Duodenal mucosa (tissue), 2 donors: ENCODE results near the gene MYO3B.

ENCODE experiments used
- H3K27ac ChIP-seq: one replicate; pipeline ENCODE4 v1.7.0; 2013; ENCODE audit warnings: low read depth, low read length
- H3K27me3 ChIP-seq, 2 donors: one replicate each; pipeline ENCODE4 v1.7.0; 2013; ENCODE audit warnings: low read length in 2 of 2, control low read depth in 1 of 2; ENCODE audit not compliant: insufficient read depth in 2 of 2, control insufficient read depth in 1 of 2
- H3K36me3 ChIP-seq, 2 donors: one replicate each; pipeline ENCODE4 v1.7.0; 2013; ENCODE audit warnings: low read length in 2 of 2, control low read depth in 1 of 2; ENCODE audit not compliant: insufficient read depth in 2 of 2, control insufficient read depth in 1 of 2
- H3K4me1 ChIP-seq, 2 donors: one replicate each; pipeline ENCODE4 v1.7.0; 2013; ENCODE audit warnings: low read length in 2 of 2, control low read depth in 1 of 2; ENCODE audit not compliant: insufficient read depth in 2 of 2, control insufficient read depth in 1 of 2
- H3K4me3 ChIP-seq, 2 donors: one replicate each; pipeline ENCODE4 v1.7.0; 2013; ENCODE audit warnings: low read length in 2 of 2, low read depth in 1 of 2
- H3K9ac ChIP-seq, 2 donors: one replicate each; pipeline ENCODE4 v1.7.0; 2013; ENCODE audit warnings: low read length in 2 of 2, low read depth in 1 of 2
- H3K9me3 ChIP-seq, 2 donors: one replicate each; pipeline ENCODE4 v1.7.0; 2013; ENCODE audit warnings: low read length in 2 of 2, control low read depth in 1 of 2; ENCODE audit not compliant: control insufficient read depth in 1 of 2

MYO3B gene

DNA sequence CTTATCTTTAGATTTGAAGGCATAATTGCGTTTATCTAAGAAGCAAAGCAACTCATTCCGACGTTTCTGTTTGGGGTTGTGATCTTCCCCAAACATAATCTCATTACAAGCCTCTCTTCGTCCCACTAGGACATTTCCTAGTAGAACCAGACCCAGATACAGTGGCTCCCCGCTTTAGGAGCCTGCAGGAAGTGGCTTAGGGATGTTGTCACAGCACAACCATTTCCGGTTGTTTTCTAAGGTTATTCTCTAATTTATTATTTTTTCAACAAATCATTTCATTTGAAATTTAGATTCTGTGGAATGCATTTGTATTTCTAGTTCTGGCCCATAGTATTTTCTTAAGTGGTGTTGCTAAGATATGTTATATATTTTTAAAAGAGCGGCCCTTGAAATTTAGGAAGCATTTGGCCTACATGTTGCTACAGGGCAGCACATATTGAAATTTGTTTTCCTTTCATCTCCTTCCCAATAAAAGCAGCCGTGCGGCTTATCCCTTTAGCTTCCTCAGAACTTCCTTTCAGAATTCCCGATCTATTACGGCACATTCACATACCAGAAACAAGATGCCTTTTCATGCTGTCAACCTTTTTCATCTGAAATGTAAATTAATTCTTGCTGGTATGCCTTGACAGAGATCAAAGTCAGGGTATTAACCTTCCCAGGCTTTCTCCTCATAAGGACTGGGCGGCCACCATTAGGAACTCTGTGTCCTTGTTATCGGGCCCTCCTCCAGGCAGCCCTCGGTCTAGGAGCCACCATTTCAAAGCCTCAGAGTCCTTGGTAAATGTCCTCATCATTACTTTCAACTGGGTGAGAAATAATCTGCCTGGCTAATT, 326.2 kb downstream of the MYO3B start:
- H3K4me1 ChIP-seq = peaks cover 0 to 8% of the 10 kb centered on the region in 2 donors
- H3K27ac ChIP-seq = no peak overlapping the region
- no peaks in the 10 kb centered on the region for H3K36me3 ChIP-seq
- no peaks in the 10 kb centered on the region for H3K27me3 ChIP-seq
- H3K9ac ChIP-seq = no peak overlapping the region
- H3K9me3 ChIP-seq = no peaks in the 10 kb centered on the region
- H3K4me3 ChIP-seq = no peak overlapping the region

DNA sequence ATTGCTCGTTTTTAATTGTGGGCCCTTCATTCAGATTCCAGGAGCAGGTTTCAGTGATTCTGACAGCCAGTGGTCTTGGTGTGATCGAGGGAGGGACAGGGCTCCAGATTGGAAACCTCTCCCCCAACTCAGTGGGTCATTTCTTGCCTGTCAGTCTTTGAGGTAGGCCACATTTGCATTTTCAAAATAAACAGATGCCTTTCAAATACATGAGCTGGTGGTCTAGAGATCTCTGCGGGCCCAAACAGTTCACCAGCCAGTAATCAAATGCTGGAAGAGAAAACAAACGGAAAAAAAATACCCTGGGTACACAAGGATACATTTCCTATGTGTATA, 326.8 kb downstream of the MYO3B start:
- Histone ChIP-seq H3K9ac (no peak overlapping the region), H3K36me3 (no peaks in the 10 kb centered on the region), H3K4me1 (peaks cover 0 to 8% of the 10 kb centered on the region in 2 donors), H3K27me3 (no peaks in the 10 kb centered on the region), H3K4me3 (no peak overlapping the region), H3K9me3 (no peaks in the 10 kb centered on the region), H3K27ac (no peak overlapping the region)

DNA sequence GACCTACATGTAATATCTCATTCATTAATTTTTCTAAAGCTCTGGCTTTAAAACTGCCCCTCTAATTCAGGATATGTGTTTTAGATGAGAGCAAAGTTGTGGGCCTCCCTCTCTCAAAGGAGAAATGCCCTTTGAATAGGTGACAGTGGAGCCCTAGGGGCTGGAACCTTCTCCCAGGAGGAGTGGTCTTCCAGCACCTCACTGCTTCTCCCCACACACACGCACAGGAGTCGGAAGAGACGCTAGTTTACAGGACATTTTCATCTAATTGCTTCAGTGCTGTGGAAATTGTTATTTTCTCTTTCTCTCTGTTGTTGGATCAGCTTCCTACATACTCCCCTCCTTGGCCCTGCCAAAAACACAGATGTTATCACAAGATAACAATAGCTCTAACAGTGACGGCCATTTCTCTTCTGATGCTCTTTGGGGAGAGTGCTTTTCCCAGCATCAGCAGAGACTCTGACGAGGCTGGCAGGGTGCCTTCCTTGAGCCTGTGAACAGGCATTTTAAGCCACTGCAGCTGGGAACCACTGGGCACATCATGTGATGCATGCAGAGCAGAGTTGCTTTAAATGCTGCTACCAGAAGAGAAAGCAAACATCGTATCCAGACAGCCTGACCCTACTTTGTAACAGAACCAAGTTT, 327.8 kb downstream of the MYO3B start:
- no peak overlapping the region for H3K27ac ChIP-seq
- no peaks in the 10 kb centered on the region for H3K36me3 ChIP-seq
- H3K4me1 ChIP-seq = peaks cover 0 to 8% of the 10 kb centered on the region in 2 donors
- H3K9me3 ChIP-seq = no peaks in the 10 kb centered on the region
- H3K4me3 ChIP-seq = no peak overlapping the region
- no peak overlapping the region for H3K9ac ChIP-seq
- H3K27me3 ChIP-seq = no peaks in the 10 kb centered on the region

DNA sequence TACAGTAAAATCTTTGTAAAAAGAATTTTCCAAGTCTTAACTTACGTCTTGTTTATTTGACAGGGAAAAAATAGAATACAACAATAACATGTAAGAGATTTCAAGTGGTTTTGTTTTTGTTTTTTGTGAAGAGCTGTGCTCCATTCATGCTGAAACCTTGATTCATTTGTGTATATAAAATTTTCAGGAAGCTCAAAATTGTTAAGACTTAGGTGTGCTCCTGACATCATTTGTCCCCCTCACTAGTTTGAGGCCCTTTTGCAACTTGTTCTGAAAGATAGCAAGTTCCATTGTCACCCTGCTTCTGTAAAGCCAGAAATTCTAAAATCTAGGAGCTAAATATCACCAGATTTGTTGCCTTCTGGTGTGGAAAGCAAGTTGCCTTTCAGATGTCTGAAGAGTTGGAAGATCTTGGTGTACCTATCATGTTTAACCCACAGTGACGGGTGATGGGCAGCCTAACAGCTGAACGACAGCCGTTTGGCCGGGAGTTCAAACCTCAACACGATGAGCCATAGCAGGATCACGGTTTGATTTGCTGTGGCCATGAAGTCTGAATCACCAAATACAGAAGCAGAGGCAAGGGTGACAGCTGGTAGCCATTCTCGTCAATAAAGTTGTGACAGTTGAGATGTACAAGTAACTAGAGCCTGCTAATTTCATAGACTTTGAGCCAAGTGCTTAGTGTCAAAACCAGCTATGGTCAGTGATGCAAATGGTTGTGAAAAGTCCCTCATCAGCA, 331.7 kb downstream of the MYO3B start:
- H3K27ac ChIP-seq = no peak overlapping the region
- H3K4me1 ChIP-seq = peaks cover 0 to 8% of the 10 kb centered on the region in 2 donors
- H3K4me3 ChIP-seq = no peak overlapping the region
- H3K9ac ChIP-seq = no peak overlapping the region
- H3K36me3 ChIP-seq = no peaks in the 10 kb centered on the region
- no peaks in the 10 kb centered on the region for H3K27me3 ChIP-seq
- H3K9me3 ChIP-seq = no peaks in the 10 kb centered on the region

DNA sequence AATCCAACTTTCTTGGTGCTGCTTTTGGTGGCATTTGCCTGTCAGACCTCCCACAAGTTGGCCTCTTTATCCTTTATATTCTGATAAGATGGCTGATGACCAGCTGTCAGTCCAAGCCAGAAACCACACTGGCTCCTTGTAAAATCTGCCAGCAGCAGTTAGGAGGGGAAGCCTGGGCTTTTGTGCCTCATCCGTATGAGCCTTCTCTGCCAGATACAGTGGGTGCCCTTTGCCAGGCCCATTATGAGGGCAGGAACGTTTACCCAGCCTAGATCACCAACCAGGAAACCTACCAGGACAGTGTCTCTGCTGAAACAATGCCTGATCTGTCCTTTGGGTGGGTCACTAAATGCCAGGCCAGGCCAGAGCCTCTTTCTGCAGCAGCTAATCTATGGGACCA, 334.3 kb downstream of the MYO3B start:
- Histone ChIP-seq H3K9me3 (no peaks in the 10 kb centered on the region), H3K9ac (no peak overlapping the region), H3K27ac (no peak overlapping the region), H3K27me3 (no peaks in the 10 kb centered on the region), H3K36me3 (no peaks in the 10 kb centered on the region), H3K4me3 (no peak overlapping the region), H3K4me1 (no peaks in the 10 kb centered on the region)

DNA sequence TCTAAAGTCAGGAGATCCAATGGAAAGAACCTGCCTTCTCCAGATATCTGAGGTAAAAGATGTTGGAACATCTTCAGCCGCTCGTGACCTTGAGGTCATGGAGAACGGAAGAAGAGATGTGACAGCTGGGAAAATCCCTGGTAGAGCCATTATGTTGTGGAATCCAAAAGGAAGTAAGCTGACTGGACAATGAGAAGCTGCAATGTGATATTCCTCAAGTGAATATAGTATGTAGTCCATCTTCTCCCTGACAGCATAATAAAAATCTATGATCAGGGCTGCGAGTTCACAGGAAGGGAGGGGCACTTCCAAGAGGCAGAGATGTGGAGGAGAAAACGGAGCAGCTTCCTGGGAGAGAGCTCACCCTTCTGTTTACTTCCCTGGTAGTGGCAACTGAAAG, 336.2 kb downstream of the MYO3B start:
- no peaks in the 10 kb centered on the region for H3K9me3 ChIP-seq
- no peaks in the 10 kb centered on the region for H3K27me3 ChIP-seq
- no peaks in the 10 kb centered on the region for H3K36me3 ChIP-seq
- H3K4me3 ChIP-seq = no peak overlapping the region
- no peaks in the 10 kb centered on the region for H3K4me1 ChIP-seq
- no peak overlapping the region for H3K27ac ChIP-seq
- no peak overlapping the region for H3K9ac ChIP-seq

DNA sequence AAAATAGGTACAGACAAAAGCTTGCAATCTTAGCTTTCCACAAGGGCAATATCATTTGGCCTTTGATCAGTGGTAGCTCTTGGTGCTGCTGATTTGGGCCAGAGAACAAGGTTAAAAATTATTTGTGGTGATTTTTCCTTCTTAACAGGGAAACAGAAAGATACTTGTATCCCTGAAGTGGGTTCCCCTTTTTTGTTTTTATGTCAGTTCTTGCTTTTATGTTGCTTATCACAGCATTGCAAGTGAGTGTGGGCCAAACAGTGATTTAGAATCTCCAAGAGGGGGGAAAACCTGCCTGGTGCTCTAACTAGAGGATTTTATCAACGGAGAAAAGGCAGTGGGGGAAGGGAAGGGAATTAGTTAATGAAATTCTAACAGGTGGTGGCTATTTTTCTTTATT, 339.6 kb downstream of the MYO3B start:
- H3K27me3 ChIP-seq = no peaks in the 10 kb centered on the region

DNA sequence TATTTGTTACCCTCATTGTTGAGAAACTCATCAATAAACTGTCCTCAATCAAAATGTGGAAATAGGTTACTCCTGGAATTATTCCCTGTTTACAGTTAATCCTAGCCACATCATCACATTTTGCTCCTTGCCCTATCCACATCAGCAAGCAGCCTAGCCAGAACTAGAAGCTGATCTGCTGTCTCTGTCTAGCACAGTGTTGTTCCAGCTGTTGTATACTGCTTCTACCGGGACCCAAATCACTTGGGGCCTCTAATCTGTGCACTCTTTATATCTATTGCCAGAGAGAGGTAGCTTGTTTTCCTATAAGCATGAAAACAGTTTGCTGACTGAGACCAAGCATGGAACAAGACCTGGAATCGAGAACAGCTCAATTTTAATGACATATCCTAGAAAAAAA, 341.0 kb downstream of the MYO3B start:
- H3K4me3 ChIP-seq = no peak overlapping the region
- no peaks in the 10 kb centered on the region for H3K27me3 ChIP-seq
- no peaks in the 10 kb centered on the region for H3K36me3 ChIP-seq
- no peak overlapping the region for H3K27ac ChIP-seq
- H3K9me3 ChIP-seq = no peaks in the 10 kb centered on the region
- H3K9ac ChIP-seq = no peak overlapping the region
- H3K4me1 ChIP-seq = peaks cover 0 to 5% of the 10 kb centered on the region in 2 donors

More for the DNA sequence above, 339.6 kb downstream of the MYO3B start:
- no peak overlapping the region for H3K27ac ChIP-seq
- no peaks in the 10 kb centered on the region for H3K9me3 ChIP-seq
- H3K9ac ChIP-seq = no peak overlapping the region
- no peaks in the 10 kb centered on the region for H3K4me1 ChIP-seq
- H3K4me3 ChIP-seq = no peak overlapping the region
- no peaks in the 10 kb centered on the region for H3K36me3 ChIP-seq

DNA sequence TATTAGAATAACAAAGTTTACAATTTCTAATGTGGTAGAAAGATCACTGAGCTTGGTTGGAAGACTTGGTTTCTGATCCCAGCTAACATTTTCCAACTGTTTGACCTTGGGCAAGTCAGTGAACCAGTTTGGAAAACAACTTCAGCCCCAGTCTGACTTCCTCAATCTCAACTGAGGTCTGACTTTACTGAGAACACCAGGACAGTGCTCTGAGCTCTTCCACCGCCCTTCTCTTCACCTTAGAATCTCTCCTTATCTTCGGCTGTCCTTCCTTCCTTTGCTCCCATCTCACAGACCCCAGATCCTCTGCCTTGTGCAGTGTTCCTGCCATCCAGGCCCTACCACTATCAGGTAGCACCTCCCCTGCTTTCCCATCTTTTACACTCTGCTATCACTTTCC, 343.4 kb downstream of the MYO3B start:
- Histone ChIP-seq H3K4me1 (peaks cover 0 to 10% of the 10 kb centered on the region in 2 donors), H3K9me3 (no peaks in the 10 kb centered on the region), H3K4me3 (no peak overlapping the region), H3K36me3 (no peaks in the 10 kb centered on the region), H3K9ac (no peak overlapping the region), H3K27me3 (no peaks in the 10 kb centered on the region), H3K27ac (no peak overlapping the region)

DNA sequence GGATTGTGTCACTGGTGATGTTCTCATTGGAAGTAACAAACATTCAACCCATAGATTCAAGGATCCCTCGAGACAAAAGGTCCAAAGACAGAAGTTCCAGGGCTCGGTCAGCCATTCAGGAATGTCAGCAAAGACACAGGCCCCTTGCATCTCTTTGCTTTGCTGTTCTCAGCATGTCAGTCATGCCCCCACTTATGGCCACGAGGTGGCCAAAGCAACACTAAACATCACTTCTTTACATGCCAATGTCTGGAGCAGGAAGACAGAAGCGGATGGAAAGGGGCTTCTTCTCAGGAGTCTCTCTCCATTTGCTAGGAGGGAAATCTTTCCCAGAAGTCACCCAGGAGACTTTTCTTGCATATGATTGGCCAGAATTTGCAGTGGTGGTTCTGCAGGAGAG, 345.6 kb downstream of the MYO3B start:
- no peak overlapping the region for H3K9ac ChIP-seq
- H3K4me1 ChIP-seq = peaks cover 0 to 10% of the 10 kb centered on the region in 2 donors
- H3K4me3 ChIP-seq = no peak overlapping the region
- no peaks in the 10 kb centered on the region for H3K27me3 ChIP-seq
- H3K9me3 ChIP-seq = no peaks in the 10 kb centered on the region
- no peak overlapping the region for H3K27ac ChIP-seq
- H3K36me3 ChIP-seq = no peaks in the 10 kb centered on the region
